ENCODE results near the gene C1R.

The C1R gene

GRCh38 chr12:7096006-7096932, 4.0 kb upstream of the C1R start:
- DNase-seq: no peak

GRCh38 chr12:7093892-7094291, 1.6 kb upstream of the C1R start:
- no peak for DNase-seq

GRCh38 chr12:7093486-7093885, 1.2 kb upstream of the C1R start:
- no peak for DNase-seq

- DNase-seq: no peak
Observed at GRCh38 chr12:7092986-7093460, 778 bp upstream of the C1R start.

- no peak for DNase-seq
Observed at GRCh38 chr12:7091660-7092228, 501 bp downstream of the C1R start.

DNA sequence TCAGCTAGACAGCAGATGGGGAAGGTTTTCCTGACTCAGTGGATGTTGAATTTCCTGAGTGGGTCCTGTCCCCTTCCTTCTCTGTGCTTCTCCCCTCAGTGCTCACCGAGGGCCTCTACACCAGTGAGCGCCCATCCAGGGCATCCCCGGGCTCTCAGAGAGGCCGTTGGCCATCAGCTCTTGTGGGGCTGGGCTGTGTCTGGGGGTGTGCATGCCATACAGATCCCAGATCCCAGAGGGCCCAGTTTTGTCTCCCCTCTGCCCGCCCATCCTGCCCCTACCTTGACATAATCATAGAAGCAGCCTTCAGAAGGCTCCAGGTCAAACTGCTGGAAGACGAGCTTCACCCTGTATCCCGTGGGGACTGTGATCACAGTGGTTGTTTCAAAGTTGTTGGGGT, 1.1 kb downstream of the C1R start:
- DNase-seq: no peak

DNA sequence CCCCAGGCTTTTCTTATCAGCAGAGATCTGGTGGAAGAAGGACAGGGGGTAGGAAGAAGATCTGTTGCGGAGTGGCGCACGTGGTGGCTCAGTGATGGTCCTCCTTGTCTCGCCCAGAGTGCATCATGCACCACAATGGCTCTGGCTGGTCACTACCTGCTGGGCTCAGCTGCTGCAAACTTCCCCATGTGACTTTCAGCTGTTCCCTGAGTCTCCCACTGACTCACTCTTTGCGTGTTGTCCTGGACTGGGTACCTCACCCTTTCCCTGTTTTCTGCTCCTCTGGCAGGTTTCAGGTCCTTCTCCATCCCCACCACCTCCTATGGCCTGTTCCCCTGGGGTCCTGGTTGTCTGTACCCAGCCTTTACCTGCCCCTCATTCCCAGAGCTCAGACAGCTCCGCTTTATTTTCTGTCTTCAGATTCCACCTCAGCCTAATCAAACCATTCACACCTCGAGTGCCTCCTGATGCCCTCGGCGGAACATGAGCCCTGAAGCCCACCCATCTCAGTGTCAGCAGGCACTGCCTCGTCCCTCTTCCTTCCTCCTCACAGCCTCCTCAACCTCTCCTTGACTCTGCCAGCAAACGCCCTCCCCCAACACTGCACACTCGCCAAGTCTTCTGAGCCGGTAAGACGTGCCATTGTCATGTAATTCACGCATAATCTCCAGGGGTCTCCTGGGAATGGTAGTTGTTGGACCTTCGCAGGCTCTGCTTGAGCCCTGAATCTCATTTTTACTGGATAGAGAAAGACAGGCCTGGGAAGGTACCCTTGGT, 1.8 kb downstream of the C1R start:
- no peak for DNase-seq

GRCh38 chr12:7089196-7089871, 2.9 kb downstream of the C1R start:
- no peak for DNase-seq

DNA sequence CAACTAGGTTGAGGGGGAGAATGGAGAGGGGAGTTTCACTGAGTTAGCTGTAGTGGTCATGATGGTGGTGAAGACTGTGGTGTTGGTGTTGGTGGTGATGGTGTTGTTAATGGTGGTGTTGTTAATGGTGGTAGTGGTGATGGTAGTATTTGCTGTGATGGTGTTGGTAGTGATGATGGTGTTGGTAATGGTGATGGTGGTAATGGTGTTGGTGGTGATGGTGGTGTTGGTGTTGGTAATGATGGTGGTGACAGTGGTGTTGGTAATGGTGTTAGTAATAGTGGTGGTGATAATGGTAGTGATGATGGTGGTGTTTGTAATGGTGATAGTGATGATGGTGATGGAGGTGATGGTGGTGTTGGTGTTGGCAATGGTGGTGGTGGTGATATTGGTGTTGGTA, 9.1 kb downstream of the C1R start:
- DNase-seq: no peak

- no peak for DNase-seq
Observed at GRCh38 chr12:7081037-7081436, 11.2 kb downstream of the C1R start.

DNA sequence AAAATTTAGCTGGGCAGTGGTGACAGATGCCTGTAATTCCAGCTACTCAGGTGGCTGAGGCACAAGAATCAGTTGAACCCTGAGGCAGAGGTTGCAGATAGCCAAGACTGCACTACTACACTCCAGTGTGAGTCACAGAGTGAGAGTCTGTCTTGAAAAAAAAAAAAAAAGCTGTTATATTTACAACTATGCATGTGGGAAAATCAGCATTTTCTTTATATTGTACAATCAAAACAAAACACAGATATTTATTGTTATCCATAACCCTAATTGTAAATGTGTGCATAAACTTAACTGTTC, 12.5 kb downstream of the C1R start:
- no peak for DNase-seq

DNA sequence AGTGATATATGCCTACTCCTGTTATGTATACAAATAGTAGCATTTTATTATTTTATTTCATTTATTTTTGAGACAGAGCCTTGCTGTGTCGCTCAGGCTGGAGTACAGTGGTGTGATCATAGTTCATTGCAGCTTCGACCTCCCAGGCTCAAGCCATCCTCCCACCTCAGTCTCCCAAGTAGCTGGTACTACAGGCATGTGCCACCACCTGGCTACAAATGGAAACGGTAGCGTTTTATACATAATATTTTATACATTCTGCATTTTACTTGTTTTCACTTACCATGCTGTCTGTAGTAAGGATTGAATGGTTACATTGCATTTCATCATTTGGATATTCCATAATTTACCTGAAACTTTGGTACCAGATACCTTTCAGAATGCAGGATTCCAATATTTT, 14.1 kb downstream of the C1R start:
- DNase-seq: no peak

DNA sequence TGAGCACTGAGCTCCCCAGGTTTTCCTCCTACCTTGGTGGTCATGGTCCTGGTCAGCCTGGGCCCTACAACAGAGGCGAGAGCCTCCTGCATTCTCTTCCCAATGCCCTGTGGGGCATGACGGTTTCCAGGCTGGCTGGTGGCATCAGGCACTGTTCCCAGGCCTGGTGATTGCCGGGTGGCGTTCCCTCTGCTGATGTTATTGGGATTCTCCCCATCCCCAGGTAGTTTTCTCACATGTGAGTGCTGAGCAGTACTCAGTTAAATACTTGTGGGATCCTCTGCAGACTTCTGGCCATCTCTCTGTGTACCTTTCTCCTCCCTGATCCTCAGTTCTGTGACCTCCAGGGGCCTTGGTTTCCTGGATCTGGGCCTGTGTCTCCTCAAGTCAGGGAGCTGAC, 15.8 kb downstream of the C1R start:
- DNase-seq: no peak

DNA sequence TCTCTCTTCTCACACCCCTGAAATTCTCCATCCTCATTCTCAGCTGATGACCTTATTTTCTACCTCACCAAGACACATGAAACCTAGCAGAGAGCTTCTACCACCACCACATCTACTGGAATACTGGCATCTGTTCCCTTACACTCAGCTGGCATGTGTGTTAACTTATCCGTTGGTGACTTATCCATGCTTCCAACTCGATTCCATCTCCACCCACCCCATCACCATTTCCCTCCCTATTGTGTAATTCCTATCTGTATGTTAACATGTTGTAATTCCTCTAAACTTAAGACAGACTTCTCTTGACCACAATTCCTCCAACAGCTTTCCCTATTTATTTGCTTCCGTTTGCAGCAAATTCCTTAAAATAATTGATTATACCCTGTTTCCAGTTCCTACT, 16.3 kb downstream of the C1R start:
- no peak for DNase-seq

DNA sequence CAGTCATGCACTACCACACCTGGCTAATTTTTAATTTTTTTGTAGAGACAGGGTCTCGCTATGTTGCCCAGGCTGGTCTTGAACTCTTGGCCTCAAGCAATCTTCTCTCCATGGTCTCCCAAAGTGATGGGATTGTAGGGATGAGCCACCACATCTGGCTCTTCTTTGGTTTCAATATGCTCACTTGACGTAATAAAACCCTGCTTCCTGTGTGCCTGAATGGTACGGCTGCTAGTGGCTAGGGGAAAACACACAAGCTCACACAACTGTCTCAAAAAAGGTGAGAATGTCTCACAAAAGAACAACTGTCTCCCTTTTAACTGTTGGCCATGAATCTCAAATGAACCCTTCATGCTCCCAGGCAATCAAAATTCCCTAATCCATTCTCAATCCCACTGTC, 16.7 kb downstream of the C1R start:
- DNase-seq: no peak

DNA sequence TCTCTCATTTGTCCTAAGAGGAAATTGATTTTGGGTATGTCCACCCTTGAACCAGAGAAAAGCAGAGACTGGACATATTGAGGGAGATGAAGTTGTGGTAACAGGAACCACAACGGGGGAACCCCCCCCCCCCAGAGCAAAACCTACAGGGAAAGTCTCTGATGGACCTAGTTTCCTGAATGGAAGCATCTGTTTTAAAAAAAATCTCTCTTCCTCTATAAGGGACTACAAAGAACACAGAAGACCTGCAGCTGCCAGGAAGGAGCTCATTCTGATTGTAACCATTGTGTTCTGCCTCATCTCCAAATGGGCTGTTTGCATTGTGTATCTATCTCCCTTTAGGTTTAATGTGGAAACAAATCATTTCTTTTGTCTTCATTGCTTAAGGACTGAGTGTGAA, 18.3 kb downstream of the C1R start:
- no peak for DNase-seq

GRCh38 chr12:7072554-7072953, 19.7 kb downstream of the C1R start:
- no peak for DNase-seq

- DNase-seq: no peak
Observed at GRCh38 chr12:7072035-7072434, 20.2 kb downstream of the C1R start.

- no peak for DNase-seq
Observed at GRCh38 chr12:7069386-7069785, 22.9 kb downstream of the C1R start.

- no peak for DNase-seq
Observed at GRCh38 chr12:7068994-7069346, 23.3 kb downstream of the C1R start.

- DNase-seq: no peak
Observed at GRCh38 chr12:7068240-7068993, 23.8 kb downstream of the C1R start.

- DNase-seq: no peak
Observed at GRCh38 chr12:7067096-7067495, 25.1 kb downstream of the C1R start.

- DNase-seq: no peak
Observed at GRCh38 chr12:7066596-7066995, 25.6 kb downstream of the C1R start.
